ENCODE measurements around the gene PPP4R1. TPM values are rescaled to one million over a fixed set of nuclear protein-coding genes. Genes with fewer than 3 reads are reported as not detected.

Gene PPP4R1
- total RNA-seq, 1 experiment from 2014 or later, result 65.2 TPM

- H3K27me3 ChIP-seq (replicated peaks; ENCODE audit: insufficient read depth, low read depth, low read length, poor library complexity), result no peaks in the 10 kb centered on the region
- no peaks in the 10 kb centered on the region for H3K36me3 ChIP-seq (ENCODE audit: insufficient read depth, low read length, poor library complexity, severe bottlenecking)
- no peaks in the 10 kb centered on the region for H3K4me1 ChIP-seq (ENCODE audit: insufficient read depth, low read length, poor library complexity, severe bottlenecking)
- ChIA-PET CTCF (interaction anchor here (0.6 to 0.9 kb wide), 3 partner anchors 12 to 151 kb away, joined by 3 to 4 read pairs (median 3); no protein-coding TSS in a partner anchor), POLR2A (ENCODE audit: low non-redundant PET) (no interaction called here)
- H3K4me3 ChIP-seq (ENCODE audit: low read depth, low read length, poor library complexity, severe bottlenecking), result no peak overlapping the region
- no TSS peak for BruUV-seq (replicated peaks)
- TF ChIP-seq CTCF (conservative IDR thresholded peaks at IDR 0.05; ENCODE audit: low read depth, low read length), result peak; percentile 50
- TF ChIP-seq EZH2 (IDR thresholded peaks at IDR 0.05; ENCODE audit: borderline replicate concordance, low read depth, low read length, poor library complexity, severe bottlenecking), result no peak
- intact Hi-C loops (cut with micrococcal nuclease; ENCODE audit: unreplicated experiment), result no loop called here
- H3K9me3 ChIP-seq (ENCODE audit: low read depth, low read length, poor library complexity, severe bottlenecking), result no peaks in the 10 kb centered on the region
- peak; percentile 44 for DNase-seq (ENCODE audit: low spot score)
- H3K27ac ChIP-seq (ENCODE audit: low read depth, low read length, poor library complexity, severe bottlenecking), result no peak overlapping the region
Measured at GRCh38 chr18:9661564-9661963, 47.2 kb upstream of the PPP4R1 start.

GRCh38 chr18:9659499-9660375, 45.4 kb upstream of the PPP4R1 start:
- Histone ChIP-seq H3K36me3 (ENCODE audit: insufficient read depth, low read length, poor library complexity, severe bottlenecking) (no peaks in the 10 kb centered on the region), H3K27me3 (replicated peaks; ENCODE audit: insufficient read depth, low read depth, low read length, poor library complexity) (no peaks in the 10 kb centered on the region), H3K9me3 (ENCODE audit: low read depth, low read length, poor library complexity, severe bottlenecking) (no peaks in the 10 kb centered on the region), H3K27ac (ENCODE audit: low read depth, low read length, poor library complexity, severe bottlenecking) (no peak overlapping the region), H3K4me1 (ENCODE audit: insufficient read depth, low read length, poor library complexity, severe bottlenecking) (no peaks in the 10 kb centered on the region), H3K4me3 (ENCODE audit: low read depth, low read length, poor library complexity, severe bottlenecking) (no peak overlapping the region)
- no peak for DNase-seq (ENCODE audit: low spot score)
- POLR2A ChIA-PET (ENCODE audit: low non-redundant PET), result no interaction called here
- CTCF ChIA-PET, result no interaction called here
- no TSS peak for BruUV-seq (replicated peaks)
- intact Hi-C loops (cut with micrococcal nuclease; ENCODE audit: unreplicated experiment), result no loop called here
- TF ChIP-seq CTCF (conservative IDR thresholded peaks at IDR 0.05; ENCODE audit: low read depth, low read length) (no peak), EZH2 (IDR thresholded peaks at IDR 0.05; ENCODE audit: borderline replicate concordance, low read depth, low read length, poor library complexity, severe bottlenecking) (no peak)

- CTCF ChIA-PET, result no interaction called here
- no peak for TF ChIP-seq EZH2 (IDR thresholded peaks at IDR 0.05; ENCODE audit: borderline replicate concordance, low read depth, low read length, poor library complexity, severe bottlenecking)
- TF ChIP-seq CTCF (conservative IDR thresholded peaks at IDR 0.05; ENCODE audit: low read depth, low read length), result no peak
- Histone ChIP-seq H3K4me3 (ENCODE audit: low read depth, low read length, poor library complexity, severe bottlenecking) (no peak overlapping the region), H3K4me1 (ENCODE audit: insufficient read depth, low read length, poor library complexity, severe bottlenecking) (no peaks in the 10 kb centered on the region), H3K27me3 (replicated peaks; ENCODE audit: insufficient read depth, low read depth, low read length, poor library complexity) (no peaks in the 10 kb centered on the region), H3K9me3 (ENCODE audit: low read depth, low read length, poor library complexity, severe bottlenecking) (no peaks in the 10 kb centered on the region), H3K27ac (ENCODE audit: low read depth, low read length, poor library complexity, severe bottlenecking) (no peak overlapping the region), H3K36me3 (ENCODE audit: insufficient read depth, low read length, poor library complexity, severe bottlenecking) (no peaks in the 10 kb centered on the region)
- no peak for DNase-seq (ENCODE audit: low spot score)
- no TSS peak for BruUV-seq (replicated peaks)
- POLR2A ChIA-PET (ENCODE audit: low non-redundant PET), result no interaction called here
- intact Hi-C loops (cut with micrococcal nuclease; ENCODE audit: unreplicated experiment), result no loop called here
Measured at GRCh38 chr18:9658087-9658641, 43.8 kb upstream of the PPP4R1 start.

All from A673 (cell line).